Breast epithelium (tissue), 4 donors: ENCODE data around the gene WDR62. TPM values are rescaled to one million over a fixed set of nuclear protein-coding genes. Genes with fewer than 3 reads are reported as not detected.

Experiments
- DNase-seq, 2 donors: peaks; one replicate each; pipeline ENCODE4 v3.0.0-alpha.2; 2019; ENCODE audit warnings: low spot score in 2 of 2
- H3K27ac ChIP-seq, 2 donors: fragments of 200-600 bp; sonication (generic) in 1 of 2; one replicate each; pipeline ENCODE4 v1.5.1; 2016 to 2019; ENCODE audit warnings: mild to moderate bottlenecking in 1 of 2
- H3K27me3 ChIP-seq, 2 donors: fragments of 200-600 bp; sonication (generic) in 1 of 2; one replicate each; pipeline versions ENCODE4 v1.5.1 to v1.6.0; 2017 to 2019; ENCODE audit warnings: control low read depth in 1 of 2, mild to moderate bottlenecking in 1 of 2
- H3K36me3 ChIP-seq: fragments of 200-600 bp; one replicate; pipeline ENCODE4 v1.5.1; 2019
- H3K4me1 ChIP-seq, 2 donors: fragments of 200-600 bp; sonication (generic); one replicate each; pipeline ENCODE4 v1.5.1; 2016 to 2019; ENCODE audit warnings: control low read depth in 1 of 2
- H3K4me3 ChIP-seq, 3 donors: fragments of 200-600 bp; sonication (generic); 1 replicate in 2 of 3; 2 replicates in 1 of 3; pipeline ENCODE4 v1.5.1; 2016 to 2019; ENCODE audit warnings: mild to moderate bottlenecking in 3 of 3, moderate library complexity in 2 of 3
- H3K9me3 ChIP-seq, 2 donors: fragments of 200-600 bp; sonication (generic) in 1 of 2; one replicate each; pipeline ENCODE4 v1.5.1; 2016 to 2019; ENCODE audit warnings: control low read depth in 1 of 2
- CTCF ChIP-seq, 3 donors: fragments of 450-650 bp; IDR thresholded peaks; one replicate each; pipeline ENCODE4 v1.5.1; 2016 to 2017; ENCODE audit warnings: antibody characterized with exemption in 3 of 3, mild to moderate bottlenecking in 3 of 3, moderate library complexity in 3 of 3
- POLR2A ChIP-seq: fragments of 450-650 bp; IDR thresholded peaks from one replicate; pipeline ENCODE4 v1.6.1; 2016; ENCODE audit warnings: antibody characterized with exemption, mild to moderate bottlenecking, moderate library complexity
- POLR2AphosphoS5 ChIP-seq, 3 donors: sonication (generic); formaldehyde crosslinking; IDR thresholded peaks; one replicate each; pipeline ENCODE4 v1.6.1; 2017; ENCODE audit warnings: antibody characterized with exemption in 3 of 3
- intact Hi-C: fragments of 100-400 bp; cut with DNase I; formaldehyde crosslinking; loops from one replicate; pipeline ENCODE4 v1.15.1; 2023; ENCODE audit warnings: low total_unique reads
- total RNA-seq, 3 donors: library from RNA; depleted of rRNA; stranded (reverse); fragments of >200 nt; gene quantifications; one replicate each; pipeline ENCODE4 v1.1.0, GENCODE V29; 2016

WDR62 gene
- total RNA-seq, 3 donors from 2014 or later: 0.59 to 0.98 (median 0.80) TPM

- DNase-seq: peak in 1 of 2 donors; percentile 67
- Histone ChIP-seq H3K4me1 (peaks cover 0 to 3% of the 10 kb centered on the region in 2 donors), H3K9me3 (no peaks in the 10 kb centered on the region), H3K4me3 (peak within 1 kb of the TSS; percentile 59 to 69 (median 64)), H3K36me3 (no peaks in the 10 kb centered on the region), H3K27me3 (no peaks in the 10 kb centered on the region), H3K27ac (peak within 1 kb of the TSS; percentile 96)
- peak; percentile 14 for TF ChIP-seq POLR2A
- peak; percentile 14 to 68 (median 59) for TF ChIP-seq POLR2AphosphoS5 (IDR thresholded peaks at IDR 0.05)
- TF ChIP-seq CTCF (IDR thresholded peaks at IDR 0.05): no peak
- intact Hi-C loops: no loop called here
Measured at GRCh38 chr19:36152352-36153091, 97.8 kb downstream of the WDR62 start, which contains the start of gene COX7A1. Gene COX7A1, minus strand, starts transcription at chr19:36152447. Its CDS starts 40 bp downstream, at chr19:36152407.

DNA sequence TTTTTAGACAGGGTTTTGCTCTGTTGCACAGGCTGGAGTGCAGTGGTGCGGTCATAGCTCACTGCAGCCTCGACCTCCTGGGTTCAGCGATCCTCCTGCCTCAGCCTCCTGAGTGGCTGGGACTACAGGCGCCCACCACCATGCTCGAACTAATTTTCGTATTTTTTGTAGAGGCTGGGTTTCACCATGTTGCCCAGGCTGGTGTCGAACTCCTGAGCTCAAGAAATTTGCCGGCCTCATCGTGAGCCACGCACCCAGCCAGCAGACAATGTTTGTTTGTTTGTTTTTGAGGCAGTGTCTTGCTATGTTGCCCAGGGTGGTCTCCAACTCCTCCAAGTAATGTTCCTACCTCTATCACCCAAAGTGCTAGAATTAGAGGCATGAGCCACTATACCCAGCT lies 98.4 kb downstream of the WDR62 start:
- no peak for DNase-seq
- Histone ChIP-seq H3K4me1 (peaks cover 0 to 3% of the 10 kb centered on the region in 2 donors), H3K27me3 (no peaks in the 10 kb centered on the region), H3K36me3 (no peaks in the 10 kb centered on the region), H3K4me3 (peak overlapping the region; percentile 59 to 69 (median 64)), H3K9me3 (no peaks in the 10 kb centered on the region), H3K27ac (peak overlapping the region; percentile 96)
- TF ChIP-seq POLR2A: no peak
- no peak for TF ChIP-seq POLR2AphosphoS5 (IDR thresholded peaks at IDR 0.05)
- intact Hi-C loops: no loop called here

Other genes with a start within 250 kb of the WDR62 start
- gene PRODH2, start 242.1 kb upstream of the WDR62 start, total RNA-seq: not detected
- gene NPHS1, start 202.4 kb upstream of the WDR62 start, total RNA-seq: under 1 TPM in 1 of 3 donors, not detected in 2; 0.15 TPM
- gene KIRREL2, start 198.0 kb upstream of the WDR62 start, total RNA-seq: under 1 TPM in 2 of 3 donors, not detected in 1; 0.15 to 0.66 TPM
- 1 to 10 TPM; 2.6 to 4.2 (median 3.3) TPM for gene APLP1, start 186.3 kb upstream of the WDR62 start, total RNA-seq
- 10 to 100 TPM in 1 of 3 donors, 1 to 10 TPM in 2; 4.3 to 15.2 (median 7.9) TPM for gene NFKBID, start 154.4 kb upstream of the WDR62 start, total RNA-seq
- gene HCST, start 152.4 kb upstream of the WDR62 start, total RNA-seq: 1 to 10 TPM; 3.3 to 7.2 (median 3.5) TPM
- gene TYROBP, start 146.6 kb upstream of the WDR62 start, total RNA-seq: 100 to 1,000 TPM in 2 of 3 donors, 10 to 100 TPM in 1; 56.4 to 239 (median 112) TPM
- 1 to 10 TPM; 5.2 to 6.7 (median 5.4) TPM for gene LRFN3, start 118.5 kb upstream of the WDR62 start, total RNA-seq
- 10 to 100 TPM; 47.5 to 58.8 (median 48.8) TPM for gene SDHAF1, start 59.7 kb upstream of the WDR62 start, total RNA-seq
- gene SYNE4, start 46.1 kb upstream of the WDR62 start, total RNA-seq: 10 to 100 TPM in 1 of 3 donors, 1 to 10 TPM in 1, under 1 TPM in 1; 0.16 to 15.5 (median 9.5) TPM
- gene ALKBH6, start 40.7 kb upstream of the WDR62 start, total RNA-seq: 10 to 100 TPM; 18.0 to 23.0 (median 20.3) TPM
- gene CLIP3, start 22.0 kb upstream of the WDR62 start, total RNA-seq: 10 to 100 TPM in 1 of 3 donors, 1 to 10 TPM in 2; 7.5 to 13.4 (median 7.6) TPM
- 10 to 100 TPM in 2 of 3 donors, 1 to 10 TPM in 1; 8.6 to 11.0 (median 10.2) TPM for gene THAP8, start 612 bp upstream of the WDR62 start, total RNA-seq
- not detected for gene OVOL3, start 56.2 kb downstream of the WDR62 start, total RNA-seq
- 10 to 100 TPM; 44.2 to 68.2 (median 58.2) TPM for gene POLR2I, start 60.0 kb downstream of the WDR62 start, total RNA-seq
- gene TBCB, start 60.6 kb downstream of the WDR62 start, total RNA-seq: 100 to 1,000 TPM; 106 to 146 (median 124) TPM
- 100 to 1,000 TPM; 144 to 286 (median 200) TPM for gene CAPNS1, start 85.2 kb downstream of the WDR62 start, total RNA-seq
- gene COX7A1, start 97.5 kb downstream of the WDR62 start, total RNA-seq: 10 to 100 TPM; 20.8 to 69.3 (median 29.5) TPM
- gene ZNF565, start 159.8 kb downstream of the WDR62 start, total RNA-seq: 1 to 10 TPM; 4.3 to 7.8 (median 7.2) TPM
- 100 to 1,000 TPM in 1 of 3 donors, 10 to 100 TPM in 2; 55.5 to 109 (median 78.7) TPM for gene ZNF146, start 160.2 kb downstream of the WDR62 start, total RNA-seq